ENCODE data around the gene WIPF1. TPM values are rescaled to one million over a fixed set of nuclear protein-coding genes. Genes with fewer than 3 reads are reported as not detected.
A peak's percentile ranks its signal among the peaks of the same experiment; 100 is the strongest.

WIPF1 gene
- total and polyA plus RNA-seq, 7 donors, result 9.0 to 51.0 (median 37.8) TPM

DNA sequence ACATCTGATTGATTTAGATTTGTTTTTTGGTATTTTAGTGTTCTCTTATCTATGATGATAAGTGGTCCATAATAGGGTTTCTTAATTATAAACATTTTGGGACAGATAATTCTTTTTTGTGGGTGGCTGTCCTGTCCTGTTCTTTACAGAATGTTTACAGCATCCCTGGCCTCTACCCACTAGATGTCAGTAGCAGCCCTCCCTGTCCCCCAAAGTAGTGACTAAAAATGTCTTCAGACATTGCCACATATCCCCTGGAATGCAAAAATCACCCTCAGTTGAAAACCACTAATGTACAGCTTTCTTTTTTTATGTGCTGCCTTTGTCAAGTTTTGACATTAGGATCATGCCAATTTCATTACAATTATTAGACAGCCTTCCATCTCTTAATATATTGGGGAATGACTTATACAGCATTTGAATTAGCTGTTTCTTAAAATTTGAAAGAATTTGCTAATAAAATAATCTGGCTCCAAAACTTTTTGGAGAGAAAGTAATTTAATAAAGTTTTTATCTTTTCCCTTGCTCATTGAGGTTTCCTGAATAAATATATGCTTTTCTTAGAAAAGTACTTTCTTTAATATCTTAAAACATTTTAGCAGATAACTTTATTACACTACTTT lies 19.5 kb downstream of the WIPF1 start:
- Histone ChIP-seq H3K36me3 (peaks cover 0 to 36% (median 7%) of the 10 kb centered on the region in 4 donors), H3K4me3 (no peak overlapping the region), H3K27me3 (no peaks in the 10 kb centered on the region), H3K4me1 (peaks cover 0 to 26% (median 20%) of the 10 kb centered on the region in 4 donors), H3K9me3 (no peaks in the 10 kb centered on the region), H3K27ac (no peak overlapping the region)
- intact Hi-C loops (cut with DNase I), result no loop called here
- TF ChIP-seq POLR2A (IDR thresholded peaks at IDR 0.05) (no peak), POLR2AphosphoS5 (IDR thresholded peaks at IDR 0.05) (no peak), EP300 (IDR thresholded peaks at IDR 0.05) (no peak)
- TF ChIP-seq, protein P1, sequence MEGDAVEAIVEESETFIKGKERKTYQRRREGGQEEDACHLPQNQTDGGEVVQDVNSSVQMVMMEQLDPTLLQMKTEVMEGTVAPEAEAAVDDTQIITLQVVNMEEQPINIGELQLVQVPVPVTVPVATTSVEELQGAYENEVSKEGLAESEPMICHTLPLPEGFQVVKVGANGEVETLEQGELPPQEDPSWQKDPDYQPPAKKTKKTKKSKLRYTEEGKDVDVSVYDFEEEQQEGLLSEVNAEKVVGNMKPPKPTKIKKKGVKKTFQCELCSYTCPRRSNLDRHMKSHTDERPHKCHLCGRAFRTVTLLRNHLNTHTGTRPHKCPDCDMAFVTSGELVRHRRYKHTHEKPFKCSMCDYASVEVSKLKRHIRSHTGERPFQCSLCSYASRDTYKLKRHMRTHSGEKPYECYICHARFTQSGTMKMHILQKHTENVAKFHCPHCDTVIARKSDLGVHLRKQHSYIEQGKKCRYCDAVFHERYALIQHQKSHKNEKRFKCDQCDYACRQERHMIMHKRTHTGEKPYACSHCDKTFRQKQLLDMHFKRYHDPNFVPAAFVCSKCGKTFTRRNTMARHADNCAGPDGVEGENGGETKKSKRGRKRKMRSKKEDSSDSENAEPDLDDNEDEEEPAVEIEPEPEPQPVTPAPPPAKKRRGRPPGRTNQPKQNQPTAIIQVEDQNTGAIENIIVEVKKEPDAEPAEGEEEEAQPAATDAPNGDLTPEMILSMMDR (IDR thresholded peaks at IDR 0.05), result no peak
- DNase-seq, result no peak

DNA sequence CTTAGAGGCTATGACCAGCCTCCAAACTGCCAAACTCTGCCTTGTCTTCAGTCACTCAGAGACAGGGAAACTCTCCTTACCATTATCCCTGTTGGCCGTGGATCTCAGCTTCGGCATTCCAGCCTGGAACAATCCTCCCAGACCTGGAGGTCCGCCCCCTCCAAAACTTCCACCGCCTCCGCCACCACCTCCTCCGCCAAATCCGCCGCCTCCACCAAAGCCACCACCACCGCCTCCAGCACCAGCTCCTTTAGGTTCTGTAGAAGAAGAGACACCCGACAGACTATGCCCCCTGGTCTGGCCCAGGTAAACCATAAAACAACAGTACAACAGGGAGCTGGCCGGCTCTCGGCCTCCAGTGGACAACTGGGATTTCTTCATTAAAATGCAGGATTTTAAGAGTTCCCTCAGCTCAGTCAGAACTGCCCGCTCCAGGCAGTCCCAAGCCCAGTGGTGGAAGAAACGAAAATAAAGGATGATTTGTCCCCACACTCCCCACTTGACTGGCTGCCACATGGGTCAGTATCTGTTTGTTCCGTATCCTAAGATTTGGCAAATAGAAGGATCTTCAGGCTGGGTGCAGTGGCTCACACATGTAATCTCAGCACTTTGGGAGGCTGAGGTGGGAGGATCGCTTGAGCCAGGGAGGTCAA lies 22.4 kb downstream of the WIPF1 start:
- 90 to 97% methylated on average over 16 of the region's 16 CpGs for WGBS, 2 donors
- H3K4me3 ChIP-seq, result no peak overlapping the region
- H3K4me1 ChIP-seq, result peaks cover 0 to 24% (median 13%) of the 10 kb centered on the region in 4 donors
- DNase-seq, result no peak
- intact Hi-C loops (cut with DNase I), result no loop called here
- H3K36me3 ChIP-seq, result peaks cover 11 to 47% (median 23%) of the 10 kb centered on the region in 4 donors
- TF ChIP-seq POLR2AphosphoS5 (IDR thresholded peaks at IDR 0.05) (no peak), POLR2A (IDR thresholded peaks at IDR 0.05) (no peak), EP300 (IDR thresholded peaks at IDR 0.05) (no peak)
- TF ChIP-seq, protein P1 (IDR thresholded peaks at IDR 0.05), result no peak
- H3K27ac ChIP-seq, result peak overlapping the region in 3 of 4 donors; percentile 32 to 51 (median 34)
- H3K27me3 ChIP-seq, result no peaks in the 10 kb centered on the region
- H3K9me3 ChIP-seq, result no peaks in the 10 kb centered on the region

DNA sequence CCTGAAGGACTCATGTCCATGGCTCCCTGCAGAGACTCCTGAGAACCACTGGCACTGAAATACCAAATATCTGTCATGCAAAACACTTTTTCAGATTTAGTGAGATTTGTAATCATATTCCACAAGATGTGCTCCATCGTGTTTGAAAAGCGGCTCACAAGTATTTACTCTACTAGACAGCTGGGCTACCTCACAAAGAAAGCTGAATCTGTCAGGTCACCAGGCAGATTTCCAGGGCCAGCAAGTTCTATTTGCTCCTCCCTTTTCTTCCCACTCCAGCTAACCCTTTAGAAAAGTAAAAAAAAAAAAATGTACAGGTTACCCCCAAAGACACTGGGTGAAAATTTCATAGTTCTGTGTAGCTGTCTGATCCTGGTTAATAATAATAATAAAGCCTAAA lies 22.9 kb downstream of the WIPF1 start:
- H3K27me3 ChIP-seq, result no peaks in the 10 kb centered on the region
- H3K4me1 ChIP-seq, result peaks cover 0 to 24% (median 13%) of the 10 kb centered on the region in 4 donors
- intact Hi-C loops (cut with DNase I), result no loop called here
- H3K4me3 ChIP-seq, result no peak overlapping the region
- H3K27ac ChIP-seq, result peak overlapping the region in 3 of 4 donors; percentile 32 to 51 (median 34)
- WGBS, 2 donors, result 46 to 83% methylated on average over 2 of the region's 2 CpGs
- H3K36me3 ChIP-seq, result peaks cover 11 to 47% (median 20%) of the 10 kb centered on the region in 4 donors
- TF ChIP-seq POLR2AphosphoS5 (IDR thresholded peaks at IDR 0.05) (peak in 3 of 4 donors; percentile 7 to 63 (median 47)), POLR2A (IDR thresholded peaks at IDR 0.05) (no peak)
- no peaks in the 10 kb centered on the region for H3K9me3 ChIP-seq
- peak; percentile 79 for DNase-seq

DNA sequence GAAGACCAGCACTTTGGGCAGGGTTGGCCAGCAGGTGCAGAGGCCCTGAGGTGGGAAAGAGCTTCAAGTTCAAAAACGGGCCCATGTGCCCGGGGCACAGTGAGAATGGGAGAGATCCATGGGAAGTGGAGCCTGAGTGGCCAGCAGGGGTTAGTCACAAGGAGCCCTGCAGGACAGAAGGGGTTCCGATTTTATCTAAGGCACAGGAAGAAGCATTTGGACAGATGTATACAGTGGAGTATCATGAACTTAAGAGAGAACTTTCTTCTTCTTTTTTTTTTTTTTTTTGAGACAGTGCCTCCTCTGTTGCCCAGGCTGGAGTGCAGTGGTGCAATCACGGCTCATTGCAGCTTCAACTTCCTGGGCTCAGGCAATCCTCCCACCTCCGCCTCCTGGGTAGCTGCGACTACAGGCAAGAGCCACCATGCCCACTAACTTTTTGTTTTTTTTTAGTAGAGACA lies 24.0 kb downstream of the WIPF1 start:
- intact Hi-C loops (cut with DNase I), result no loop called here
- DNase-seq, result no peak
- WGBS, 2 donors, result 82 to 85% methylated on average over 6 of the region's 6 CpGs
- H3K9me3 ChIP-seq, result no peaks in the 10 kb centered on the region
- H3K4me3 ChIP-seq, result no peak overlapping the region
- peaks cover 11 to 48% (median 18%) of the 10 kb centered on the region in 4 donors for H3K36me3 ChIP-seq
- H3K27me3 ChIP-seq, result no peaks in the 10 kb centered on the region
- peak overlapping the region in 1 of 4 donors; percentile 51 for H3K27ac ChIP-seq
- no peak for TF ChIP-seq POLR2A (IDR thresholded peaks at IDR 0.05)
- TF ChIP-seq, protein P1 (IDR thresholded peaks at IDR 0.05), result no peak
- no peak for TF ChIP-seq EP300 (IDR thresholded peaks at IDR 0.05)
- no peak for TF ChIP-seq POLR2AphosphoS5 (IDR thresholded peaks at IDR 0.05)
- peaks cover 0 to 24% (median 13%) of the 10 kb centered on the region in 4 donors for H3K4me1 ChIP-seq

DNA sequence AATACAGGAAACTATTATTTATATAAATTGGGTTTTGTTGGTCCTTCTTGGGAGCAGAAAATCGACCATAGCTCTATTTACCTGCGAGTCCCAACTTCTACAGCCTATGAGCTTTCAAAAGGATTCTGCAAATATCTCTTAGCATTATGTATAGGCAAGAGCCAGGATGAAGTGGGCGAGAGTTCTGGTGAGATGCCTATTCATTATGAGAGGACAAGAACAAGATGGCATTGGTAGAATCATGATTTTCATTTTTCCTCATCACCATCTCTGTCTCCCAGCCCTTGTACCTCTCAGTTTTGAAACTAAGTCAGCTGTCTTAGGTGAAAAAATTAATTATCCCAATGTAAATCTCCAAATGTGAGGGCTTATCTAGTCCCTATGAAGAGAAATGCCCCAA lies 25.0 kb downstream of the WIPF1 start:
- Histone ChIP-seq H3K4me3 (no peak overlapping the region), H3K9me3 (no peaks in the 10 kb centered on the region), H3K27me3 (no peaks in the 10 kb centered on the region), H3K27ac (no peak overlapping the region), H3K36me3 (peaks cover 11 to 57% (median 22%) of the 10 kb centered on the region in 4 donors), H3K4me1 (peaks cover 0 to 24% (median 13%) of the 10 kb centered on the region in 4 donors)
- no peak for TF ChIP-seq POLR2A (IDR thresholded peaks at IDR 0.05)
- TF ChIP-seq, protein P1 (IDR thresholded peaks at IDR 0.05), result no peak
- no peak for TF ChIP-seq EP300 (IDR thresholded peaks at IDR 0.05)
- TF ChIP-seq POLR2AphosphoS5 (IDR thresholded peaks at IDR 0.05), result no peak
- WGBS, 2 donors, result 81 to 84% methylated on average over 3 of the region's 3 CpGs
- intact Hi-C loops (cut with DNase I), result no loop called here
- DNase-seq, result no peak
